Uterus (tissue), 4 donors: Measurements from ENCODE around the gene KLRC4. TPM values are rescaled to one million over a fixed set of nuclear protein-coding genes. Genes with fewer than 3 reads are reported as not detected.
"Not testable (repeated sequence)": the region's sequence is repeated elsewhere in the genome, so short reads cannot be mapped to it uniquely, and the experiment has no call there.

ENCODE experiments used
- DNase-seq, 2 donors: peaks; one replicate each; pipeline ENCODE4 v3.0.0-alpha.2; 2019 to 2020
- H3K27ac ChIP-seq, 2 donors: fragments of 200-600 bp; sonication (generic); 1 replicate in 1 of 2; 2 replicates in 1 of 2; pipeline ENCODE4 v1.5.1; 2016 to 2018
- H3K27me3 ChIP-seq, 2 donors: fragments of 200-600 bp; sonication (generic); one replicate each; pipeline ENCODE4 v1.5.1; 2018 to 2019; ENCODE audit warnings: control low read depth in 1 of 2
- H3K36me3 ChIP-seq, 2 donors: fragments of 200-600 bp; sonication (generic); one replicate each; pipeline ENCODE4 v1.5.1; 2019; ENCODE audit warnings: control low read depth in 1 of 2
- H3K4me1 ChIP-seq, 2 donors: fragments of 200-600 bp; sonication (generic); one replicate each; pipeline ENCODE4 v1.5.1; 2018 to 2019; ENCODE audit warnings: control low read depth in 1 of 2
- H3K4me3 ChIP-seq, 2 donors: fragments of 200-600 bp; sonication (generic); 1 replicate in 1 of 2; 2 replicates in 1 of 2; pipeline ENCODE4 v1.5.1; 2018 to 2019; ENCODE audit warnings: mild to moderate bottlenecking in 1 of 2
- H3K9me3 ChIP-seq, 2 donors: fragments of 200-600 bp; sonication (generic); one replicate each; pipeline ENCODE4 v1.5.1; 2019; ENCODE audit warnings: control low read depth in 1 of 2
- CTCF ChIP-seq, 4 experiments: fragments of 200-600 bp in 2 of 4; fragments of 450-650 bp in 2 of 4; sonication (generic) in 2 of 4; IDR thresholded peaks; one replicate each; pipeline ENCODE4 v1.5.1; 2016 to 2019; ENCODE audit warnings: antibody characterized with exemption in 4 of 4, mild to moderate bottlenecking in 2 of 4, moderate library complexity in 1 of 4
- POLR2A ChIP-seq, 2 donors: fragments of 450-650 bp; IDR thresholded peaks; one replicate each; pipeline ENCODE4 v1.6.1; 2016; ENCODE audit warnings: antibody characterized with exemption in 2 of 2, mild to moderate bottlenecking in 1 of 2, moderate library complexity in 1 of 2
- intact Hi-C: fragments of 100-400 bp; cut with DNase I; formaldehyde crosslinking; loops from one replicate; pipeline ENCODE4 v1.15.1; 2023; ENCODE audit warnings: low total_unique reads
- total RNA-seq, 4 donors: library from RNA; depleted of rRNA in 3 of 4; stranded (reverse); fragments of >200 nt in 3 of 4; gene quantifications; one replicate each; pipeline versions ENCODE4 v1.1.0 to v1.2.4, GENCODE V29; 2014 to 2023
- donor health status: DM: yes; HTN: yes; CAD: no.

The KLRC4 gene
- total RNA-seq, 4 donors from 2014 or later = 0.85 to 1.8 TPM; not detected in 2

GRCh38 chr12:10398168-10398567 is 11.4 kb downstream of the KLRC4 start:
- no peak overlapping the region for H3K27ac ChIP-seq
- H3K9me3 ChIP-seq = no peaks in the 10 kb centered on the region
- no peaks in the 10 kb centered on the region for H3K36me3 ChIP-seq
- no peaks in the 10 kb centered on the region for H3K4me1 ChIP-seq
- no peaks in the 10 kb centered on the region for H3K27me3 ChIP-seq
- no peak for DNase-seq
- TF ChIP-seq CTCF (IDR thresholded peaks at IDR 0.05) = no peak
- TF ChIP-seq POLR2A (IDR thresholded peaks at IDR 0.05) = no peak
- H3K4me3 ChIP-seq = no peak overlapping the region
- intact Hi-C loops = no loop called here

DNA sequence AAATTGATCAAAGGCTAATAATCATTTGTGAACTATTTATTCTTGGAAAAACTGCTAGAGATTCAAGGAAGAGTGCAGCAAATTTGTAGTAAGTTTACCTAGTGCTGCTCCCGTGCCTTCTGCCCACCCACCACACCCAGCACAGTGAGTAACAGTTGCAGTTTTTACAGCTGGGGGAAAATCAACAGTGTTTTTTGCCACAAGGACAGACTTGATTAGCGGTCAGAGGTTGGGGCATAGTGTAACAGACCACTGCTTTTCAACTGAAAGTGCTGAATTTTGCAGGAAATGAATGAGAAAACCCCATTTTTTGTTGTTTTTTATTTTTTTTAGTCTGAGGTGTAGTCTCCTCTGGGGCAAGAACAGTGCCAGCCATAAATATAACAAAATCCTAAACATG is 12.3 kb downstream of the KLRC4 start:
- no peak for DNase-seq
- H3K4me3 ChIP-seq = no peak overlapping the region
- no peaks in the 10 kb centered on the region for H3K36me3 ChIP-seq
- TF ChIP-seq POLR2A (IDR thresholded peaks at IDR 0.05) = no peak
- TF ChIP-seq CTCF (IDR thresholded peaks at IDR 0.05) = no peak
- H3K4me1 ChIP-seq = no peaks in the 10 kb centered on the region
- H3K27ac ChIP-seq = no peak overlapping the region
- H3K27me3 ChIP-seq = no peaks in the 10 kb centered on the region
- intact Hi-C loops = no loop called here
- H3K9me3 ChIP-seq = no peaks in the 10 kb centered on the region

GRCh38 chr12:10396176-10396575 is 13.4 kb downstream of the KLRC4 start:
- H3K9me3 ChIP-seq = not testable (repeated sequence)

DNA sequence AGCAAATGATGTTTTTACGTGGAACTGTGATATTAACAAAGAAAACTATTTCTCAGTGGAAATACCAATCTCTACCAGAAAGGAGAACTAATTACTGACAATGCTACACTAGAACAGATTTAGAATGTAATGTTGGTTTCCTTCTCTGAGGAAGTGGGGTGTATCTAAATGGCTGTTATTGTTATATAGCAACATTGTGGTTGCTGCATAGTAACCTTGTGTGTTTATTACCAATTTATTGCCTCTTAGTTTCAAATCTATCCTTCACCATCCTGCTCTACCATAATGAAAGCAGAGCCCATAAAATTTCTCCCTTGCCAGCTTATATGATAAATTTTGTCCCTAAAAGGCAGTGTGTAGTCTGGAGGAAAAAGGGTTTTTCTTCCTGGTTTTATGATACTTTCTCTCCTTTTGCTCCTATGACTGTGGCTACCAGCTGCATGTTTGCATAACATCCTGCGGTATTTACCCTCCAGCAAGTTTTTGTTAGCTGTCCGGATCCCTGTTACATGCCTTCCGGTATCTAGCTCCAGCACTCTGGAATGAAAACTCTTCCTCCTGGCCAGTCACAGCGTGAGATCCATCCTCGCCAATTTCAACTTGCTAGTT is 14.1 kb downstream of the KLRC4 start:
- no peak overlapping the region for H3K27ac ChIP-seq
- TF ChIP-seq POLR2A (IDR thresholded peaks at IDR 0.05) (no peak), CTCF (IDR thresholded peaks at IDR 0.05) (no peak)
- no peak for DNase-seq
- H3K27me3 ChIP-seq = no peaks in the 10 kb centered on the region
- H3K4me1 ChIP-seq = no peaks in the 10 kb centered on the region
- H3K36me3 ChIP-seq = no peaks in the 10 kb centered on the region
- intact Hi-C loops = no loop called here
- H3K4me3 ChIP-seq = no peak overlapping the region
- no peaks in the 10 kb centered on the region for H3K9me3 ChIP-seq

More at GRCh38 chr12:10396176-10396575, 13.4 kb downstream of the KLRC4 start:
- H3K4me3 ChIP-seq, H3K36me3 ChIP-seq, intact Hi-C loops, DNase-seq, H3K4me1 ChIP-seq, H3K27me3 ChIP-seq, H3K27ac ChIP-seq: not testable (repeated sequence)

GRCh38 chr12:10394531-10395152 is 14.9 kb downstream of the KLRC4 start:
- H3K27me3 ChIP-seq, H3K27ac ChIP-seq, H3K4me3 ChIP-seq, DNase-seq, H3K4me1 ChIP-seq, H3K9me3 ChIP-seq, intact Hi-C loops, H3K36me3 ChIP-seq: not testable (repeated sequence)

DNA sequence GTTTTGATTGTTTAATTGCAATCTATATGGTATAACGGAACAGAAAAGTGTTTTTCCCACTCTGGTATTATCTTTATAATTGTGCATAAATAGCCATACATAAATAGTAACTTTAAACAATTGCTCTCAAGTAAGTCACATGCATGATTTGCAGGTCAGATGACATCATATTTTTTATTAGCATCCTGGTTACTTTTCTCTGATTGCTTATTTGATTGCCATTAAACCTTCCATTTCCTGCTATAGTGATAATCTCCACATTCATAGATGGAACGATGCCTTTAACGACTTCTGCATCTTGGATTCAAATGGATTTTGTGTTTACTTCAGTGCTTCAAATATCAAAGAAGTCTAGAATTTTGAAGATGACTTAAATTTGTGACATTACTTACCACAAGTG is 16.3 kb downstream of the KLRC4 start:
- Histone ChIP-seq H3K9me3 (no peaks in the 10 kb centered on the region), H3K27ac (no peak overlapping the region), H3K4me1 (no peaks in the 10 kb centered on the region), H3K27me3 (no peaks in the 10 kb centered on the region), H3K36me3 (no peaks in the 10 kb centered on the region), H3K4me3 (no peak overlapping the region)
- intact Hi-C loops = no loop called here
- no peak for DNase-seq
- TF ChIP-seq POLR2A (IDR thresholded peaks at IDR 0.05) (no peak), CTCF (IDR thresholded peaks at IDR 0.05) (no peak)
